Thyroid gland (tissue), 4 donors: Measurements from ENCODE around the gene PITPNM2. TPM values are rescaled to one million over a fixed set of nuclear protein-coding genes. Genes with fewer than 3 reads are reported as not detected.
A peak's percentile ranks its signal among the peaks of the same experiment; 100 is the strongest.
"Not testable (repeated sequence)": the region's sequence is repeated elsewhere in the genome, so short reads cannot be mapped to it uniquely, and the experiment has no call there.

Source experiments
- DNase-seq, 2 donors: peaks; one replicate each; pipeline ENCODE4 v3.0.0-alpha.2; 2019
- H3K27ac ChIP-seq, 3 donors: fragments of 200-600 bp; sonication (generic); 1 replicate in 2 of 3; 2 replicates in 1 of 3; pipeline ENCODE4 v1.5.1; 2016 to 2019; ENCODE audit warnings: mild to moderate bottlenecking in 1 of 3, moderate library complexity in 1 of 3
- H3K27me3 ChIP-seq: fragments of 200-600 bp; sonication (generic); one replicate; pipeline ENCODE4 v1.5.1; 2019
- H3K36me3 ChIP-seq, 2 donors: fragments of 200-600 bp; sonication (generic); one replicate each; pipeline ENCODE4 v1.5.1; 2016 to 2019
- H3K4me1 ChIP-seq, 2 donors: fragments of 200-600 bp; sonication (generic); one replicate each; pipeline ENCODE4 v1.5.1; 2017 to 2019
- H3K4me3 ChIP-seq, 3 donors: fragments of 200-600 bp; sonication (generic); replicated peaks in 1 of 3; 1 replicate in 2 of 3; 2 replicates in 1 of 3; pipeline ENCODE4 v1.5.1; 2016; ENCODE audit warnings: mild to moderate bottlenecking in 1 of 3
- H3K9me3 ChIP-seq: fragments of 200-600 bp; sonication (generic); one replicate; pipeline ENCODE4 v1.5.1; 2017
- CTCF ChIP-seq, 6 experiments: fragments of 200-600 bp in 3 of 6; fragments of 450-650 bp in 3 of 6; sonication (generic) in 3 of 6; IDR thresholded peaks; one replicate each; pipeline ENCODE4 v1.5.1; 2016 to 2019; ENCODE audit warnings: antibody characterized with exemption in 6 of 6, mild to moderate bottlenecking in 2 of 6, inconsistent platforms in 1 of 6, moderate library complexity in 1 of 6
- POLR2A ChIP-seq, 2 donors: fragments of 450-650 bp; IDR thresholded peaks; one replicate each; pipeline ENCODE4 v1.6.1; 2017; ENCODE audit warnings: antibody characterized with exemption in 2 of 2, mild to moderate bottlenecking in 2 of 2, moderate library complexity in 1 of 2
- WGBS, 2 donors: methylation state at CpG; one replicate each; pipeline ENCODE4 v1.1.5; 2017; 5-methylcytosine and 5-hydroxymethylcytosine counted together
- intact Hi-C: fragments of 100-400 bp; cut with DNase I; formaldehyde crosslinking; loops from one replicate; pipeline ENCODE4 v1.15.1; 2023
- total RNA-seq, 4 donors: library from RNA; depleted of rRNA; stranded (reverse); fragments of >200 nt; gene quantifications; one replicate each; pipeline ENCODE4 v1.2.3, GENCODE V29; 2016

Gene PITPNM2
- total RNA-seq, 4 donors from 2014 or later: 4.1 to 22.4 (median 9.3) TPM

DNA sequence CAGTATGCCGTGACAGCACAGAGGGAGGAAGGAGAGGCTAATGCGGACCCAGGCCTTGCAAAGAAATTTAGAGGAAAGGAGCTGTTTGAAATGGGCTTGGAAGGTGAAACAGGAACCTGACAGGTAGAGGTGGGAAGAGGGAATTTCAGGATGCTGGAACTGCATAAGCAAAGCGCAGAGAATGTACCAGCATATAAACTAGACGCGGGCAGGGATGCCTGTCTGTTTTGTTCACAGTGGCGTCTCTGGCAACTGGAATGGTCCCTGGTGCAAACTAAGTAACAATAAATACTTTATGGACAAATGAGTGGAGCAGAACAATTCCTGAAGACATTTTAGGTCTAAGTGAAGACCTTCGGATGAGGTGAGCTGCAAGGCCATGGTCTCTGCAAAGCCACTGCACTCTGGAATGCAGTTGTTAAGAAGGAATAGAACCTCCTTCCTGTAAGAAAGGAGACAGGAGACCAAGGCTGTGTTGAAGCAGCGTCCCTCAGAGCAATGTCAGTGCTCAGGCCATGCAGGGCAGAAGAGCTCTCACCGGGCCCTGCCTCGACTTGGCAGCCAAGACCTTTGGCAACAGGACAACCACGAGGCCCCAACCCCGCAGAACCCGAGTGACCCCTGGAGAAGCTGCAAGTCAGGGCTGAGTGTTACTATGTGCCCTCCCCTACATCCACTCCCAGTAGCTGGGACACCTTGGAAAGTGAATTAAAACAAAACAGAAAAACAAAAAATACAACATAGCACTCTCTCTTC is 42.8 kb downstream of the PITPNM2 start:
- peak overlapping the region; percentile 11 to 68 (median 63) for H3K27ac ChIP-seq
- no peaks in the 10 kb centered on the region for H3K9me3 ChIP-seq
- DNase-seq: peak; percentile 33 to 38
- TF ChIP-seq CTCF (IDR thresholded peaks at IDR 0.05): no peak
- no peak for TF ChIP-seq POLR2A (IDR thresholded peaks at IDR 0.05)
- peaks cover 48 to 62% of the 10 kb centered on the region in 2 donors for H3K4me1 ChIP-seq
- no peaks in the 10 kb centered on the region for H3K36me3 ChIP-seq
- no peak overlapping the region for H3K4me3 ChIP-seq
- 60 to 61% methylated on average over 13 of the region's 13 CpGs for WGBS, 2 donors
- intact Hi-C loops: loop anchor here (10.0 kb wide), 1 partner anchor 63 kb away; no protein-coding TSS in a partner anchor
- no peaks in the 10 kb centered on the region for H3K27me3 ChIP-seq

DNA sequence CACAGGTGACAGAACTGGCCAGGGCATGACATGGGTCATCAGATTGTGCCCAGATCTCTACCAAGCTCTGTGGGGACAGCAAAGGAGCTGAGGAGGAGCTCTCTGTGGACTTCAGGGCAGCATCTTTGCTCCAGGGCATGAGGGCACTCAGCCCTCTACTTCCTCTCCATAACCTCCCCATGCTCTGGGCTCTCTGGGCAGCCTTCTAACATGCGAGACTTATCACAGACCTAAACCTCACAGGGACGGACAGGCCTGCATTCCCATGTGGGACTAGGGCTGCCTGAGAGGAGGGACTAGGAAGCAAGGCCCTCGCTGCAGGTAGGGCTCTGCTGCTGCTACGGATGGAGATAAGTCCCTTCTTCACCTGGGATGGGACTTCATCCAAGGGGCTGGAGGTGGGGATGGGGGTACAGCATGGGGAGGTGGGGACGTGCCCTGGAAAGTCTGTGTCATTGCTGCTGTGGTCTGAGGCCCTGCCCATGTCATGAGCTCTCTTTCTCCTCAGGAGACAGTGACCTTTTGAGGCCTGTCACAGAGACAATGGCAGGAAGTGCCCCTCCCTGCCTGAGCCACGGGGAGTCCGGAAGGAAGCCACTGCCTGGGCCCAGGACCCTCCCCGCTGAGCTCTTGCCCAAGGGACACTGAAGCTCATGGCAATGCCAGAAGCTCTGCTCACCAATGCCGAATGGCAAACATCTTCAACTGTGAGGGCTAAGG is 44.1 kb downstream of the PITPNM2 start:
- peaks cover 37 to 55% of the 10 kb centered on the region in 2 donors for H3K4me1 ChIP-seq
- 74 to 88% methylated on average over 3 to 7 of the region's 9 CpGs for WGBS, 2 donors

GRCh38 chr12:123105211-123105826 is 45.6 kb downstream of the PITPNM2 start:
- H3K27ac ChIP-seq: peak overlapping the region in 2 of 3 donors; percentile 63 to 68
- H3K4me3 ChIP-seq: no peak overlapping the region
- intact Hi-C loops: loop anchor here (10.0 kb wide), 1 partner anchor 61 kb away; no protein-coding TSS in a partner anchor
- TF ChIP-seq POLR2A (IDR thresholded peaks at IDR 0.05): no peak
- no peak for TF ChIP-seq CTCF (IDR thresholded peaks at IDR 0.05)
- H3K9me3 ChIP-seq: no peaks in the 10 kb centered on the region
- H3K27me3 ChIP-seq: no peaks in the 10 kb centered on the region
- peaks cover 33 to 47% of the 10 kb centered on the region in 2 donors for H3K4me1 ChIP-seq
- 81 to 86% methylated on average over 14 of the region's 14 CpGs for WGBS, 2 donors
- no peak for DNase-seq
- H3K36me3 ChIP-seq: no peaks in the 10 kb centered on the region

More for the DNA sequence above, 44.1 kb downstream of the PITPNM2 start:
- peak overlapping the region; percentile 24 to 68 (median 63) for H3K27ac ChIP-seq
- no peaks in the 10 kb centered on the region for H3K27me3 ChIP-seq
- no peak overlapping the region for H3K4me3 ChIP-seq
- intact Hi-C loops: loop anchor here (10.0 kb wide), 1 partner anchor 62 kb away; no protein-coding TSS in a partner anchor
- H3K36me3 ChIP-seq: no peaks in the 10 kb centered on the region
- DNase-seq: no peak
- no peak for TF ChIP-seq CTCF (IDR thresholded peaks at IDR 0.05)
- no peak for TF ChIP-seq POLR2A (IDR thresholded peaks at IDR 0.05)
- no peaks in the 10 kb centered on the region for H3K9me3 ChIP-seq

GRCh38 chr12:123104809-123105208 is 46.1 kb downstream of the PITPNM2 start:
- TF ChIP-seq CTCF (IDR thresholded peaks at IDR 0.05) (no peak), POLR2A (IDR thresholded peaks at IDR 0.05) (no peak)
- no peaks in the 10 kb centered on the region for H3K27me3 ChIP-seq
- peak overlapping the region in 1 of 3 donors; percentile 68 for H3K27ac ChIP-seq
- no peak for DNase-seq
- H3K36me3 ChIP-seq: no peaks in the 10 kb centered on the region
- no peaks in the 10 kb centered on the region for H3K9me3 ChIP-seq
- WGBS, 2 donors: 95% methylated on average over 4 of the region's 4 CpGs
- no peak overlapping the region for H3K4me3 ChIP-seq
- intact Hi-C loops: loop anchor here (10.0 kb wide), 1 partner anchor 60 kb away; no protein-coding TSS in a partner anchor
- peaks cover 30 to 43% of the 10 kb centered on the region in 2 donors for H3K4me1 ChIP-seq

DNA sequence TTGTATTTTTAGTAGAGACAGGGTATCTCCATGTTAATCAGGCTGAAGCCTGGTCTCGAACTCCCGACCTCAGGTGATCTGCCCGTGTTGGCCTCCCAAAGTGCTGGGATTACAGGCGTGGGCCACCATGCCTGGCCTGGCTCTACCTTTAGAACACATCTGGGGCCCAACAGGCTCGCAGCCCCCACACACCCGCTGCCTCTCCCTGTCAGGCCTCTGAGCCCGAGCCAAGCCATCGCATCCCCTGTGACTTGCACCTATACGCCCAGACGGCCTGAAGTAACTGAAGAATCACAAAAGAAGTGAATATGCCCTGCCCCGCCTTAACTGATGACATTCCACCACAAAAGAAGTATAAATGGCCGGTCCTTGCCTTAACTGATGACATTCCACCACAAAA is 46.8 kb downstream of the PITPNM2 start:
- H3K36me3 ChIP-seq, DNase-seq, H3K27me3 ChIP-seq, H3K4me3 ChIP-seq, H3K9me3 ChIP-seq, H3K27ac ChIP-seq: not testable (repeated sequence)
- intact Hi-C loops: loop anchor here (10.0 kb wide), 1 partner anchor 59 kb away; no protein-coding TSS in a partner anchor
- WGBS, 2 donors: 86 to 96% methylated on average over 6 to 12 of the region's 12 CpGs
- peaks cover 22 to 41% of the 10 kb centered on the region in 2 donors for H3K4me1 ChIP-seq
